Islet precursor cell (in vitro differentiated cells): ENCODE results near the gene ADRA2B.

Experiments used
- DNase-seq: peaks from one replicate; pipeline ENCODE4 v3.0.0-alpha.2; 2018

ADRA2B gene

GRCh38 chr2:96136129-96136720 is 19.9 kb upstream of the ADRA2B start:
- no peak for DNase-seq

GRCh38 chr2:96135621-96136020 is 19.2 kb upstream of the ADRA2B start:
- no peak for DNase-seq

GRCh38 chr2:96135171-96135570 is 18.8 kb upstream of the ADRA2B start:
- no peak for DNase-seq

- no peak for DNase-seq
These were observed 18.1 kb upstream of the ADRA2B start for GRCh38 chr2:96134421-96134820.

- no peak for DNase-seq
These were observed 15.7 kb upstream of the ADRA2B start for GRCh38 chr2:96131813-96132745.

GRCh38 chr2:96131152-96131812 is 14.9 kb upstream of the ADRA2B start:
- no peak for DNase-seq

- no peak for DNase-seq
These were observed 14.1 kb upstream of the ADRA2B start for GRCh38 chr2:96130483-96130882.

- DNase-seq: no peak
These were observed 13.3 kb upstream of the ADRA2B start for GRCh38 chr2:96129528-96130120.

- no peak for DNase-seq
These were observed 12.1 kb upstream of the ADRA2B start for GRCh38 chr2:96128456-96128855.

- DNase-seq: no peak
These were observed 8.3 kb upstream of the ADRA2B start for GRCh38 chr2:96124406-96125265.

- no peak for DNase-seq
These were observed 7.6 kb upstream of the ADRA2B start for GRCh38 chr2:96123936-96124335.

- DNase-seq: no peak
These were observed 6.9 kb upstream of the ADRA2B start for GRCh38 chr2:96123290-96123689.

- no peak for DNase-seq
These were observed 6.0 kb upstream of the ADRA2B start for GRCh38 chr2:96122391-96122790.

GRCh38 chr2:96121414-96121813 is 5.0 kb upstream of the ADRA2B start:
- DNase-seq: no peak

- no peak for DNase-seq
These were observed 4.6 kb upstream of the ADRA2B start for GRCh38 chr2:96120991-96121390.

GRCh38 chr2:96120091-96120720 is 3.8 kb upstream of the ADRA2B start:
- no peak for DNase-seq

GRCh38 chr2:96119389-96119751 is 3.0 kb upstream of the ADRA2B start:
- DNase-seq: no peak

GRCh38 chr2:96118698-96119388 is 2.5 kb upstream of the ADRA2B start:
- DNase-seq: no peak

GRCh38 chr2:96117701-96118588 is 1.6 kb upstream of the ADRA2B start:
- DNase-seq: no peak

GRCh38 chr2:96116879-96117533 is 635 bp upstream of the ADRA2B start:
- peak; percentile 77 for DNase-seq
